Trophoblast cell (in vitro differentiated cells and primary cell): Measurements from ENCODE around the gene RIMBP2.

Experiments used
- DNase-seq, 2 donors: peaks; one replicate each; pipeline ENCODE4 v3.0.0-alpha.2; 2016
- H2AFZ ChIP-seq: 2 replicates; pipeline ENCODE4 v1.6.1; 2013; ENCODE audit warnings: low read length, moderate library complexity, mild to moderate bottlenecking; ENCODE audit not compliant: insufficient read depth, poor library complexity
- H2AK5ac ChIP-seq: 2 replicates; pipeline ENCODE4 v1.6.1; 2013; ENCODE audit warnings: mild to moderate bottlenecking, low read length
- H2BK120ac ChIP-seq: 2 replicates; pipeline ENCODE4 v1.6.1; 2013; ENCODE audit warnings: low read length, mild to moderate bottlenecking, moderate library complexity; ENCODE audit not compliant: insufficient read depth, poor library complexity
- H2BK12ac ChIP-seq: 2 replicates; pipeline ENCODE4 v1.6.1; 2013; ENCODE audit warnings: mild to moderate bottlenecking, low read length, moderate library complexity
- H2BK5ac ChIP-seq: 2 replicates; pipeline ENCODE4 v1.6.1; 2013; ENCODE audit warnings: low read length, low read depth, moderate library complexity, mild to moderate bottlenecking; ENCODE audit not compliant: poor library complexity
- H3K14ac ChIP-seq: 2 replicates; pipeline ENCODE4 v1.6.1; 2013; ENCODE audit warnings: mild to moderate bottlenecking, low read length
- H3K18ac ChIP-seq: 2 replicates; pipeline ENCODE4 v1.6.1; 2013; ENCODE audit warnings: mild to moderate bottlenecking, low read length
- H3K23ac ChIP-seq: 2 replicates; pipeline ENCODE4 v1.6.1; 2013; ENCODE audit warnings: low read length
- H3K27ac ChIP-seq: 2 replicates; pipeline ENCODE4 v1.5.1; 2013; ENCODE audit warnings: low read depth, mild to moderate bottlenecking, inconsistent platforms, low read length, moderate library complexity
- H3K27me3 ChIP-seq: 2 replicates; pipeline ENCODE4 v1.6.1; 2013; ENCODE audit warnings: inconsistent platforms, mild to moderate bottlenecking, low read length, moderate library complexity; ENCODE audit not compliant: insufficient read depth
- H3K36me3 ChIP-seq, 2 experiments: 1 replicate in 1 of 2; 2 replicates in 1 of 2; pipeline ENCODE4 v1.6.1; 2013; ENCODE audit warnings: low read length in 2 of 2, mild to moderate bottlenecking in 2 of 2, moderate library complexity in 1 of 2; ENCODE audit not compliant: insufficient read depth in 2 of 2, control insufficient read depth in 1 of 2
- H3K4ac ChIP-seq: 2 replicates; pipeline ENCODE4 v1.6.1; 2013; ENCODE audit warnings: low read depth, mild to moderate bottlenecking, low read length, moderate library complexity
- H3K4me1 ChIP-seq, 2 experiments: 1 replicate in 1 of 2; 2 replicates in 1 of 2; pipeline ENCODE4 v1.6.1; 2013; ENCODE audit warnings: low read length in 2 of 2, mild to moderate bottlenecking in 2 of 2, moderate library complexity in 1 of 2; ENCODE audit not compliant: insufficient read depth in 2 of 2, control insufficient read depth in 1 of 2
- H3K4me2 ChIP-seq: 2 replicates; pipeline ENCODE4 v1.6.1; 2013; ENCODE audit warnings: inconsistent platforms, mild to moderate bottlenecking, low read length, moderate library complexity
- H3K4me3 ChIP-seq: 2 replicates; pipeline ENCODE4 v1.5.1; 2013; ENCODE audit warnings: mild to moderate bottlenecking, low read depth, low read length, inconsistent platforms
- H3K79me1 ChIP-seq: one replicate; pipeline ENCODE4 v1.6.1; 2013; ENCODE audit warnings: low read length
- H3K79me2 ChIP-seq: 2 replicates; pipeline ENCODE4 v1.6.1; 2013; ENCODE audit warnings: low read length, mild to moderate bottlenecking; ENCODE audit not compliant: control insufficient read depth, insufficient read depth, poor library complexity
- H3K9ac ChIP-seq: 2 replicates; pipeline ENCODE4 v1.6.1; 2013; ENCODE audit warnings: mild to moderate bottlenecking, low read length
- H3K9me3 ChIP-seq: 2 replicates; pipeline ENCODE4 v1.6.1; 2013; ENCODE audit warnings: low read depth, mild to moderate bottlenecking, control low read depth, inconsistent platforms, low read length; ENCODE audit not compliant: insufficient read depth
- H4K12ac ChIP-seq: 2 replicates; pipeline ENCODE4 v1.6.1; 2013; ENCODE audit warnings: low read depth, mild to moderate bottlenecking, low read length, moderate library complexity
- H4K8ac ChIP-seq: 2 replicates; pipeline ENCODE4 v1.6.1; 2013; ENCODE audit warnings: low read depth, mild to moderate bottlenecking, low read length, moderate library complexity
- H4K91ac ChIP-seq: one replicate; pipeline ENCODE4 v1.6.1; 2013; ENCODE audit warnings: low read depth, mild to moderate bottlenecking, low read length, moderate library complexity
- WGBS: extraction: QIAGEN DNeasy Blood & Tissue Kit; methylation state at CpG from one replicate; pipeline ENCODE4 v1.1.7; 2013; ENCODE audit warnings: missing lambda C conversion rate; ENCODE audit not compliant: insufficient read length, insufficient coverage; ENCODE audit errors: extremely low coverage; 5-methylcytosine and 5-hydroxymethylcytosine counted together

The RIMBP2 gene

DNA sequence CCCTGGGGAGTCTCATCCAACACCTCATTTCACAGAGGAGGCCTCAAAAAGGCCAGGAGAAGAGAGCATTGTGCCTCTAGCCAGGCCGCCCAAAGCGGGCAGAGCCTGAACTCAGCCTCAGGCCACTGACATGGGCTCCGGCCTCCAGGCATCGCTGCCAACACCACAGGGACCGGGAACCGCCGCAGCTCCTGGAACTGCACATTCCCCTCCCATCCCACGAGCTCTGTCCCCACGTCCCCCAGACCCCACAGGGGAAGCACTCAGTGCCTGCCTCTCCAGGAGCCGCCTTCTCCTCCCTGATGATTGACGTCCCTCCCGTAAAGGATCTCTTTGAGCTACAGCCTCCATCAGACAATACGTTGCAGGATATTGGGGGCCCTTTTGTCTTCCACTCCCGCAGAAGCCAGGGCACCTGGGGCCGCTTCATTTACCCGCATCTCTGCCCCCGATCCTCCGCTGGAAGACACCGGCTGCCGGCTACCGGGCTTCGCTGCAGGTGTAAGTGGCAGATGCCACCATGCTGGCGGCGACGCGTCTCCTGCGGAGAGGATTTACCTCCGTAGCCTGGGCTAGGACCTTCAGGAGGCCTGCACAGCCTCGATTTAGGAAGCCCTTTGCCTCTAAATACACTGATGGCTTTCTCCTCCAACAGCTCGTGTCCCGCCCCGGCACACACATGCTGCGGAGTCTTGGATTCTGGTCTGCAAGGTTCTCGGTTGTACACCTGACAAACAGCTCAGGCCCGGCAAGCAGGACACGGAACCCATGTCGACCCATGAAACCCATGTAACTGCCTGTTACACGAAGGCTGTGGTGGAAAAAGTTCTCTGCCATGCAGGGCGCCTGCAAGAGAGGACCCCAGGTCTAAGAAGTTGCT is 104.8 kb downstream of the RIMBP2 start:
- H3K36me3 ChIP-seq, result no peaks in the 10 kb centered on the region
- no peak overlapping the region for H3K14ac ChIP-seq
- no peak overlapping the region for H3K9ac ChIP-seq
- H3K79me2 ChIP-seq, result no peaks in the 10 kb centered on the region
- H3K23ac ChIP-seq, result no peak overlapping the region
- no peak overlapping the region for H4K91ac ChIP-seq
- peaks cover 2% of the 10 kb centered on the region for H3K9me3 ChIP-seq
- no peak overlapping the region for H3K27ac ChIP-seq
- H4K8ac ChIP-seq, result no peak overlapping the region
- H2AFZ ChIP-seq, result no peak overlapping the region
- no peak for DNase-seq
- no peak overlapping the region for H4K12ac ChIP-seq
- no peak overlapping the region for H2BK5ac ChIP-seq
- no CpG with 5 or more reads among the region's 39 CpGs for WGBS
- no peak overlapping the region for H3K4ac ChIP-seq
- H2BK120ac ChIP-seq, result no peak overlapping the region
- H2BK12ac ChIP-seq, result no peak overlapping the region
- no peak overlapping the region for H2AK5ac ChIP-seq
- H3K4me2 ChIP-seq, result no peak overlapping the region
- no peaks in the 10 kb centered on the region for H3K4me1 ChIP-seq
- H3K27me3 ChIP-seq, result no peaks in the 10 kb centered on the region
- no peak overlapping the region for H3K18ac ChIP-seq
- no peak overlapping the region for H3K4me3 ChIP-seq
- no peaks in the 10 kb centered on the region for H3K79me1 ChIP-seq

DNA sequence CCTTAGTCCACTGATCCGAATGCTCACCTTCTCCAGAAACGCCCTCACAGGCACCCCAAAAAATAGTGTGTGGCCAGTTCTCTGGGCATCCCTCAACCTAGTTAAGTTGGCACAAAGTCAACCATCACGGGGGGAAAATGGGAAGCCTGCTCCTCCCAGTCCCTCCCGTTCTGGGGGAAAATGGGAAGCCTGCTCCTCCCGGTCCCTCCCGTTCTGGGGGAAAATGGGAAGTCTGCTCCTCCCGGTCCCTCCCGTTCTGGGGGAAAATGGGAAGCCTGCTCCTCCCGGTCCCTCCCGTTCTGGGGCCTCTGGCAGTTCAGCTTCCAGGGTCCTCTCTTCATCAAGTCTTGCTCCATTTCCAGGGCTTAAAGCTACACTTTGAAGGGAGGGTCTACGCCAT is 106.1 kb downstream of the RIMBP2 start:
- H3K14ac ChIP-seq, result no peak overlapping the region
- H3K4me1 ChIP-seq, result no peaks in the 10 kb centered on the region
- H3K9ac ChIP-seq, result no peak overlapping the region
- H3K9me3 ChIP-seq, result peaks cover 2% of the 10 kb centered on the region
- H2BK120ac ChIP-seq, result no peak overlapping the region
- no peak overlapping the region for H4K91ac ChIP-seq
- no peak overlapping the region for H4K12ac ChIP-seq
- no peak overlapping the region for H2BK5ac ChIP-seq
- no peak overlapping the region for H4K8ac ChIP-seq
- no peak overlapping the region for H2AFZ ChIP-seq
- no peak overlapping the region for H2AK5ac ChIP-seq
- no peaks in the 10 kb centered on the region for H3K79me2 ChIP-seq
- WGBS, result no CpG with 5 or more reads among the region's 11 CpGs
- DNase-seq, result no peak
- no peak overlapping the region for H3K4ac ChIP-seq
- H3K79me1 ChIP-seq, result no peaks in the 10 kb centered on the region
- no peak overlapping the region for H3K4me2 ChIP-seq
- no peak overlapping the region for H2BK12ac ChIP-seq
- H3K27me3 ChIP-seq, result no peaks in the 10 kb centered on the region
- no peak overlapping the region for H3K18ac ChIP-seq
- H3K23ac ChIP-seq, result no peak overlapping the region
- H3K27ac ChIP-seq, result no peak overlapping the region
- H3K36me3 ChIP-seq, result no peaks in the 10 kb centered on the region
- H3K4me3 ChIP-seq, result no peak overlapping the region

DNA sequence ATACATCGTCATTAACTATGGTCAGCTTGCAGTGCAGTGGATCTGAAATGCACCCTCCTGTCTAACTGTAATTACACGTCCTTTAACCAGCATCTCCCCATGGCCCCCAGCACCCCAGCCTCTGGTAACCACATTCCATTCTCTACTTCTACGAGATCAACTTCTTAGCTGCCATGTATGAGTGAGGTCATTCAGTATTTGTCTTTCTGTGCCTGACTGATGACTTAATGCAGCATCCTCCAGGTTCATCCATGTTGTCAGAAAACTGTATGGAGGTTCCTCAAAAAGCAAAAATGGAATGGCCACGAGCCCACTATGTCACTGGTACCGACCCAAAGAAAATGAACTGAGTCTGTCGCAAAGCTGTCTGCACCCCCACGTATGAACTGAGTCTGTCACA is 107.3 kb downstream of the RIMBP2 start:
- H4K12ac ChIP-seq, result no peak overlapping the region
- H3K27me3 ChIP-seq, result no peaks in the 10 kb centered on the region
- WGBS, result no CpG with 5 or more reads among the region's 7 CpGs
- no peaks in the 10 kb centered on the region for H3K79me2 ChIP-seq
- no peak for DNase-seq
- no peak overlapping the region for H3K4ac ChIP-seq
- H4K91ac ChIP-seq, result no peak overlapping the region
- H3K27ac ChIP-seq, result no peak overlapping the region
- H3K9ac ChIP-seq, result no peak overlapping the region
- H3K23ac ChIP-seq, result no peak overlapping the region
- no peaks in the 10 kb centered on the region for H3K4me1 ChIP-seq
- no peaks in the 10 kb centered on the region for H3K36me3 ChIP-seq
- no peak overlapping the region for H2BK12ac ChIP-seq
- peaks cover 3% of the 10 kb centered on the region for H3K9me3 ChIP-seq
- no peak overlapping the region for H3K4me3 ChIP-seq
- no peak overlapping the region for H2AFZ ChIP-seq
- no peak overlapping the region for H3K4me2 ChIP-seq
- H3K14ac ChIP-seq, result no peak overlapping the region
- H2BK120ac ChIP-seq, result no peak overlapping the region
- H4K8ac ChIP-seq, result no peak overlapping the region
- no peak overlapping the region for H3K18ac ChIP-seq
- H3K79me1 ChIP-seq, result no peaks in the 10 kb centered on the region
- no peak overlapping the region for H2BK5ac ChIP-seq
- no peak overlapping the region for H2AK5ac ChIP-seq

DNA sequence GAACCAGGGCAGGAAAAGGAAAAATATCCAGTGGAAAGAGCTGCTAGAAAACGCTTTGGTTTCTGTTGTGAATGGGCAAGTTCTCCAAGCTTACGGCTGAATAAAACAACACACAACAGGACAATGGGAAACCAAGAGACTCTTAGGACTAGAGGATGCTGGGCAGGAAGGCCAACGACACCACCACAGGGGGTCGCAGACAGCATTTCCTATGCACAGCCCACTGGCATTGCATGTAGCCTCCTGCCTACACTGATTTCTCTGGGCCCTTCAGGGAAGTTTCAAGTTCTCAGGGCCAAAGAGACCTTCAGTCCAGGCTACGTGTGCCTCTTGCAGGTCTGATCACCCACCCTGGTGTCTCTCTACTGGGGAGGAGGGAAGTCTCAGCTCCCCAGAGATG is 108.0 kb downstream of the RIMBP2 start:
- Histone ChIP-seq H3K27ac (no peak overlapping the region), H3K79me1 (no peaks in the 10 kb centered on the region), H4K12ac (no peak overlapping the region), H3K14ac (no peak overlapping the region), H3K9me3 (peaks cover 3% of the 10 kb centered on the region), H3K36me3 (no peaks in the 10 kb centered on the region), H4K8ac (no peak overlapping the region), H3K4ac (no peak overlapping the region), H3K18ac (no peak overlapping the region), H3K4me3 (no peak overlapping the region), H3K4me1 (no peaks in the 10 kb centered on the region), H2BK120ac (no peak overlapping the region), H3K4me2 (no peak overlapping the region), H3K27me3 (no peaks in the 10 kb centered on the region), H2AFZ (no peak overlapping the region), H3K9ac (no peak overlapping the region), H2BK5ac (no peak overlapping the region), H2BK12ac (no peak overlapping the region), H2AK5ac (no peak overlapping the region), H3K23ac (no peak overlapping the region), H3K79me2 (no peaks in the 10 kb centered on the region), H4K91ac (no peak overlapping the region)
- no CpG with 5 or more reads among the region's 5 CpGs for WGBS
- DNase-seq, result no peak
